ENCODE measurements around the gene MMP14. TPM values are rescaled to one million over a fixed set of nuclear protein-coding genes. Genes with fewer than 3 reads are reported as not detected.
A peak's percentile ranks its signal among the peaks of the same experiment; 100 is the strongest.

The MMP14 gene
- total and polyA plus RNA-seq, 9 of the 15 experiments (the other 6 are each of a cell fraction or from before 2014, with no cell fraction given): 0.36 to 5.8 (median 1.3) TPM; not detected in 2

DNA sequence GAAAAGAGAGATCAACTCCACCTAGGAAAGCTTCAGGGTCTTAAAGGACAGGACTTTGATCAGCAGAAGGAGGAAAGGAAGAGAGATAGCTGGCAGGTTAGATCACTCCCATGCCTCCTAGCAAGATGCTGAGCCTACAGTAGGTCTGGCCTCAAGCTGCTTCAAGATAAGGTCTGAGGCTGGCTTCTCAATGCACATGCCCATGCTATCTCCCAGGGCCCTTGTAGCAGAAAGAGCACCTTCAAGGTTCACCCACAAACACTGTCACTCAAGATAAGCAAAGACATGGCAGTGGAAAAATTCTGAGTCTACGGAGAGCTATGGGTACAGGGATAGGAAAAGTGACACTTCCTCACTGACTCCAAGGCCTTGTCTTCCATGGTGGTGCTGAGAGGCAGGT lies 61.0 kb downstream of the MMP14 start (continued):
- TF ChIP-seq GATA2 (CRISPR knock-in tag; IDR thresholded peaks at IDR 0.05) (peak; percentile 87), NFRKB (IDR thresholded peaks at IDR 0.05; ENCODE audit: low read depth) (no peak), STAT5B (CRISPR knock-in tag; IDR thresholded peaks at IDR 0.05) (no peak), MEF2A (IDR thresholded peaks at IDR 0.05; ENCODE audit: control insufficient read depth, low read depth, low read length) (no peak), SMAD1 (IDR thresholded peaks at IDR 0.05; ENCODE audit: low read depth, low read length, partially characterized antibody) (no peak), ZNF133 (CRISPR knock-in tag; IDR thresholded peaks at IDR 0.05) (no peak), RBM17 (IDR thresholded peaks at IDR 0.05; ENCODE audit: borderline replicate concordance, low read depth, low read length) (no peak), THRAP3 (IDR thresholded peaks at IDR 0.05; ENCODE audit: borderline replicate concordance) (no peak), YY1 (IDR thresholded peaks at IDR 0.05; ENCODE audit: borderline replicate concordance in 1 of 3, control insufficient read depth in 1 of 3, extremely low read depth in 1 of 3, insufficient read depth in 3 of 3, insufficient read length in 1 of 3, insufficient replicate concordance in 2 of 3, low read depth in 1 of 3, low read length in 2 of 3) (no peak), SMARCC2 (IDR thresholded peaks at IDR 0.05; ENCODE audit: low read depth) (peak; percentile 57; the same call in 1 of the 2 replicates), ZNF695 (CRISPR knock-in tag; IDR thresholded peaks at IDR 0.05) (no peak), LEF1 (IDR thresholded peaks at IDR 0.05) (peak; percentile 69; the same call in 1 of the 2 replicates), WHSC1 (IDR thresholded peaks at IDR 0.05; ENCODE audit: low read length) (no peak), FIP1L1 (IDR thresholded peaks at IDR 0.05; ENCODE audit: low read depth, low read length, poor library complexity, severe bottlenecking) (no peak)
- TF ChIP-seq, protein P1, sequence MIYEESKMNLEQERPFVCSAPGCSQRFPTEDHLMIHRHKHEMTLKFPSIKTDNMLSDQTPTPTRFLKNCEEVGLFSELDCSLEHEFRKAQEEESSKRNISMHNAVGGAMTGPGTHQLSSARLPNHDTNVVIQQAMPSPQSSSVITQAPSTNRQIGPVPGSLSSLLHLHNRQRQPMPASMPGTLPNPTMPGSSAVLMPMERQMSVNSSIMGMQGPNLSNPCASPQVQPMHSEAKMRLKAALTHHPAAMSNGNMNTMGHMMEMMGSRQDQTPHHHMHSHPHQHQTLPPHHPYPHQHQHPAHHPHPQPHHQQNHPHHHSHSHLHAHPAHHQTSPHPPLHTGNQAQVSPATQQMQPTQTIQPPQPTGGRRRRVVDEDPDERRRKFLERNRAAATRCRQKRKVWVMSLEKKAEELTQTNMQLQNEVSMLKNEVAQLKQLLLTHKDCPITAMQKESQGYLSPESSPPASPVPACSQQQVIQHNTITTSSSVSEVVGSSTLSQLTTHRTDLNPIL (CRISPR knock-in tag; IDR thresholded peaks at IDR 0.05): no peak
- TF ChIP-seq, protein P2, sequence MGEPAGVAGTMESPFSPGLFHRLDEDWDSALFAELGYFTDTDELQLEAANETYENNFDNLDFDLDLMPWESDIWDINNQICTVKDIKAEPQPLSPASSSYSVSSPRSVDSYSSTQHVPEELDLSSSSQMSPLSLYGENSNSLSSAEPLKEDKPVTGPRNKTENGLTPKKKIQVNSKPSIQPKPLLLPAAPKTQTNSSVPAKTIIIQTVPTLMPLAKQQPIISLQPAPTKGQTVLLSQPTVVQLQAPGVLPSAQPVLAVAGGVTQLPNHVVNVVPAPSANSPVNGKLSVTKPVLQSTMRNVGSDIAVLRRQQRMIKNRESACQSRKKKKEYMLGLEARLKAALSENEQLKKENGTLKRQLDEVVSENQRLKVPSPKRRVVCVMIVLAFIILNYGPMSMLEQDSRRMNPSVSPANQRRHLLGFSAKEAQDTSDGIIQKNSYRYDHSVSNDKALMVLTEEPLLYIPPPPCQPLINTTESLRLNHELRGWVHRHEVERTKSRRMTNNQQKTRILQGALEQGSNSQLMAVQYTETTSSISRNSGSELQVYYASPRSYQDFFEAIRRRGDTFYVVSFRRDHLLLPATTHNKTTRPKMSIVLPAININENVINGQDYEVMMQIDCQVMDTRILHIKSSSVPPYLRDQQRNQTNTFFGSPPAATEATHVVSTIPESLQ (CRISPR knock-in tag; IDR thresholded peaks at IDR 0.05): no peak
- TF ChIP-seq, protein P3, sequence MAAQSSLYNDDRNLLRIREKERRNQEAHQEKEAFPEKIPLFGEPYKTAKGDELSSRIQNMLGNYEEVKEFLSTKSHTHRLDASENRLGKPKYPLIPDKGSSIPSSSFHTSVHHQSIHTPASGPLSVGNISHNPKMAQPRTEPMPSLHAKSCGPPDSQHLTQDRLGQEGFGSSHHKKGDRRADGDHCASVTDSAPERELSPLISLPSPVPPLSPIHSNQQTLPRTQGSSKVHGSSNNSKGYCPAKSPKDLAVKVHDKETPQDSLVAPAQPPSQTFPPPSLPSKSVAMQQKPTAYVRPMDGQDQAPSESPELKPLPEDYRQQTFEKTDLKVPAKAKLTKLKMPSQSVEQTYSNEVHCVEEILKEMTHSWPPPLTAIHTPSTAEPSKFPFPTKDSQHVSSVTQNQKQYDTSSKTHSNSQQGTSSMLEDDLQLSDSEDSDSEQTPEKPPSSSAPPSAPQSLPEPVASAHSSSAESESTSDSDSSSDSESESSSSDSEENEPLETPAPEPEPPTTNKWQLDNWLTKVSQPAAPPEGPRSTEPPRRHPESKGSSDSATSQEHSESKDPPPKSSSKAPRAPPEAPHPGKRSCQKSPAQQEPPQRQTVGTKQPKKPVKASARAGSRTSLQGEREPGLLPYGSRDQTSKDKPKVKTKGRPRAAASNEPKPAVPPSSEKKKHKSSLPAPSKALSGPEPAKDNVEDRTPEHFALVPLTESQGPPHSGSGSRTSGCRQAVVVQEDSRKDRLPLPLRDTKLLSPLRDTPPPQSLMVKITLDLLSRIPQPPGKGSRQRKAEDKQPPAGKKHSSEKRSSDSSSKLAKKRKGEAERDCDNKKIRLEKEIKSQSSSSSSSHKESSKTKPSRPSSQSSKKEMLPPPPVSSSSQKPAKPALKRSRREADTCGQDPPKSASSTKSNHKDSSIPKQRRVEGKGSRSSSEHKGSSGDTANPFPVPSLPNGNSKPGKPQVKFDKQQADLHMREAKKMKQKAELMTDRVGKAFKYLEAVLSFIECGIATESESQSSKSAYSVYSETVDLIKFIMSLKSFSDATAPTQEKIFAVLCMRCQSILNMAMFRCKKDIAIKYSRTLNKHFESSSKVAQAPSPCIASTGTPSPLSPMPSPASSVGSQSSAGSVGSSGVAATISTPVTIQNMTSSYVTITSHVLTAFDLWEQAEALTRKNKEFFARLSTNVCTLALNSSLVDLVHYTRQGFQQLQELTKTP (IDR thresholded peaks at IDR 0.05; ENCODE audit: low read depth in 1 of 2, partially characterized antibody in 2 of 2): no peak
- TF ChIP-seq, protein P4, sequence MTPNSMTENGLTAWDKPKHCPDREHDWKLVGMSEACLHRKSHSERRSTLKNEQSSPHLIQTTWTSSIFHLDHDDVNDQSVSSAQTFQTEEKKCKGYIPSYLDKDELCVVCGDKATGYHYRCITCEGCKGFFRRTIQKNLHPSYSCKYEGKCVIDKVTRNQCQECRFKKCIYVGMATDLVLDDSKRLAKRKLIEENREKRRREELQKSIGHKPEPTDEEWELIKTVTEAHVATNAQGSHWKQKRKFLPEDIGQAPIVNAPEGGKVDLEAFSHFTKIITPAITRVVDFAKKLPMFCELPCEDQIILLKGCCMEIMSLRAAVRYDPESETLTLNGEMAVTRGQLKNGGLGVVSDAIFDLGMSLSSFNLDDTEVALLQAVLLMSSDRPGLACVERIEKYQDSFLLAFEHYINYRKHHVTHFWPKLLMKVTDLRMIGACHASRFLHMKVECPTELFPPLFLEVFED (CRISPR knock-in tag; conservative IDR thresholded peaks at IDR 0.05): no peak

Data from K562 (cell line).